Fibroblast of lung (primary cell): ENCODE results near the gene GPR45. TPM values are rescaled to one million over a fixed set of nuclear protein-coding genes. Genes with fewer than 3 reads are reported as not detected.

ENCODE experiments used
- DNase-seq, 2 donors: peaks; one replicate each; pipeline versions ENCODE4 v3.0.0 to v3.0.0-alpha.2; 2010; ENCODE audit warnings: low read depth in 2 of 2
- H2AFZ ChIP-seq: 2 replicates; pipeline ENCODE4 v1.5.1; 2012; ENCODE audit warnings: low read length, control low read depth, inconsistent platforms
- H3K27ac ChIP-seq: 2 replicates; pipeline ENCODE4 v1.5.1; 2011; ENCODE audit warnings: low read length, control low read depth; ENCODE audit not compliant: insufficient read depth
- H3K27me3 ChIP-seq: 2 replicates; pipeline ENCODE4 v1.5.1; 2011; ENCODE audit warnings: mild to moderate bottlenecking, low read length; ENCODE audit not compliant: control insufficient read depth, insufficient read depth
- H3K36me3 ChIP-seq: 2 replicates; pipeline ENCODE4 v1.5.1; 2011; ENCODE audit warnings: low read length; ENCODE audit not compliant: control insufficient read depth, insufficient read depth
- H3K4me1 ChIP-seq: 2 replicates; pipeline ENCODE4 v1.5.1; 2011; ENCODE audit warnings: low read length; ENCODE audit not compliant: control insufficient read depth, insufficient read depth; ENCODE audit errors: extremely low read depth
- H3K4me2 ChIP-seq: 2 replicates; pipeline ENCODE4 v1.5.1; 2011; ENCODE audit warnings: low read length, control low read depth; ENCODE audit not compliant: insufficient read depth; ENCODE audit errors: extremely low read depth
- H3K4me3 ChIP-seq, 4 experiments: fragments of 200-600 bp in 1 of 4; sonication (generic) in 1 of 4; replicated peaks in 1 of 4; 2 replicates each; pipeline ENCODE4 v1.5.1; 2011 to 2016; ENCODE audit warnings: low read length in 4 of 4, low read depth in 3 of 4, mild to moderate bottlenecking in 3 of 4, control low read depth in 2 of 4, inconsistent platforms in 1 of 4, mixed read lengths in 1 of 4; ENCODE audit not compliant: insufficient read depth in 1 of 4; ENCODE audit errors: control extremely low read depth in 1 of 4
- H3K79me2 ChIP-seq: 2 replicates; pipeline ENCODE4 v1.5.1; 2012; ENCODE audit warnings: mild to moderate bottlenecking, low read length, inconsistent platforms; ENCODE audit not compliant: control insufficient read depth, insufficient read depth
- H3K9ac ChIP-seq: 2 replicates; pipeline ENCODE4 v1.5.1; 2011; ENCODE audit warnings: mild to moderate bottlenecking, low read length, control low read depth; ENCODE audit not compliant: insufficient read depth
- H3K9me3 ChIP-seq: 2 replicates; pipeline ENCODE4 v1.5.1; 2012; ENCODE audit warnings: low read depth, low read length; ENCODE audit not compliant: control insufficient read depth, insufficient read depth
- H4K20me1 ChIP-seq: 2 replicates; pipeline ENCODE4 v1.5.1; 2011; ENCODE audit warnings: low read length; ENCODE audit not compliant: control insufficient read depth, insufficient read depth; ENCODE audit errors: extremely low read depth
- EZH2 ChIP-seq: IDR thresholded peaks from 2 replicates; pipeline ENCODE4 v1.5.1; 2012; ENCODE audit warnings: low read length, control low read depth, mild to moderate bottlenecking; ENCODE audit errors: missing control alignments
- polyA plus RNA-seq, 2 donors: library from polyadenylated mRNA; depleted of rRNA in 1 of 2; stranded (reverse) in 1 of 2; unstranded in 1 of 2; fragments of >200 nt; gene quantifications; 2 replicates each; pipeline ENCODE4 v1.2.1, GENCODE V29; 2011 to 2012; ENCODE audit warnings: missing spikeins in 1 of 2
- total RNA-seq: library from RNA; depleted of rRNA; stranded (reverse); fragments of >200 nt; gene quantifications from 2 replicates; pipeline ENCODE4 v1.2.1, GENCODE V29; 2014
- TF ChIP-seq, protein P1 (sequence below), 2 donors: IDR thresholded peaks in 1 of 2; conservative IDR thresholded peaks in 1 of 2; 1 replicate in 1 of 2; 2 replicates in 1 of 2; pipeline ENCODE4 v1.5.1; 2011 to 2012; ENCODE audit warnings: low read length in 2 of 2, control low read depth in 1 of 2, inconsistent platforms in 1 of 2, low read depth in 1 of 2, mild to moderate bottlenecking in 1 of 2

The GPR45 gene
- total and polyA plus RNA-seq, 2 donors (not counting 1 experiment from before 2014, with no cell fraction given) = not detected

DNA sequence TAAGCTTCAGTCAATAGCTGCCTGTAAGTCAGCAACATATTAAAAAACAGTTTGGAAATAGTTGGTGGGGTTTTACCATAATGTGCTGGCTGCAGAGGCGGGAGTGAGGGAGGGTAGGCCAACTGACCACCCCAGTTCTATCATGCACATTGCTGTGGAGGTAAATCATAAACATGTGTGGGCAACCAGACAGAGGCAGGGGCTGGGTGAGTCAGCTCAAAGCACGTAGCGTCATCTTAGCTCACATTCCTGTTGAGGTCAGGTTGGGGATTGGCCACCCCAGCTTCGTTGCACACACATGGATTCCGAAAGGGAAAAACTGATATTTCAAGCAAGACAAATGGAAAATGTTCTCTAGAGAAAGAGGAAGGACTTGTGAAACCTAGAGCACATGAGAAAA, 19.5 kb downstream of the GPR45 start:
- Histone ChIP-seq H3K9ac (no peak overlapping the region), H3K4me2 (no peak overlapping the region), H3K27me3 (no peaks in the 10 kb centered on the region), H3K4me3 (no peak overlapping the region), H3K79me2 (no peaks in the 10 kb centered on the region), H3K4me1 (peaks cover 3% of the 10 kb centered on the region), H3K27ac (peak overlapping the region; percentile 43), H2AFZ (no peak overlapping the region), H3K9me3 (no peaks in the 10 kb centered on the region), H3K36me3 (no peaks in the 10 kb centered on the region), H4K20me1 (no peaks in the 10 kb centered on the region)
- peak; percentile 75 to 99 for DNase-seq
- no peak for TF ChIP-seq EZH2
- TF ChIP-seq, protein P1, sequence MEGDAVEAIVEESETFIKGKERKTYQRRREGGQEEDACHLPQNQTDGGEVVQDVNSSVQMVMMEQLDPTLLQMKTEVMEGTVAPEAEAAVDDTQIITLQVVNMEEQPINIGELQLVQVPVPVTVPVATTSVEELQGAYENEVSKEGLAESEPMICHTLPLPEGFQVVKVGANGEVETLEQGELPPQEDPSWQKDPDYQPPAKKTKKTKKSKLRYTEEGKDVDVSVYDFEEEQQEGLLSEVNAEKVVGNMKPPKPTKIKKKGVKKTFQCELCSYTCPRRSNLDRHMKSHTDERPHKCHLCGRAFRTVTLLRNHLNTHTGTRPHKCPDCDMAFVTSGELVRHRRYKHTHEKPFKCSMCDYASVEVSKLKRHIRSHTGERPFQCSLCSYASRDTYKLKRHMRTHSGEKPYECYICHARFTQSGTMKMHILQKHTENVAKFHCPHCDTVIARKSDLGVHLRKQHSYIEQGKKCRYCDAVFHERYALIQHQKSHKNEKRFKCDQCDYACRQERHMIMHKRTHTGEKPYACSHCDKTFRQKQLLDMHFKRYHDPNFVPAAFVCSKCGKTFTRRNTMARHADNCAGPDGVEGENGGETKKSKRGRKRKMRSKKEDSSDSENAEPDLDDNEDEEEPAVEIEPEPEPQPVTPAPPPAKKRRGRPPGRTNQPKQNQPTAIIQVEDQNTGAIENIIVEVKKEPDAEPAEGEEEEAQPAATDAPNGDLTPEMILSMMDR (conservative IDR thresholded peaks at IDR 0.05 in 1 of 2, IDR thresholded peaks at IDR 0.05 in 1 of 2; ENCODE audit: low read depth in 1 of 2, low read length in 2 of 2) = no peak

GRCh38 chr2:105262651-105263091, 21.1 kb downstream of the GPR45 start:
- Histone ChIP-seq H3K9me3 (no peaks in the 10 kb centered on the region), H2AFZ (no peak overlapping the region), H3K27ac (no peak overlapping the region), H3K4me2 (no peak overlapping the region), H3K79me2 (no peaks in the 10 kb centered on the region), H3K9ac (no peak overlapping the region), H3K4me3 (no peak overlapping the region), H3K27me3 (no peaks in the 10 kb centered on the region), H3K4me1 (peaks cover 3% of the 10 kb centered on the region), H4K20me1 (no peaks in the 10 kb centered on the region), H3K36me3 (no peaks in the 10 kb centered on the region)
- TF ChIP-seq, protein P1 (conservative IDR thresholded peaks at IDR 0.05 in 1 of 2, IDR thresholded peaks at IDR 0.05 in 1 of 2; ENCODE audit: low read depth in 1 of 2, low read length in 2 of 2) = no peak
- no peak for TF ChIP-seq EZH2
- DNase-seq = peak in 1 of 2 donors; percentile 44

DNA sequence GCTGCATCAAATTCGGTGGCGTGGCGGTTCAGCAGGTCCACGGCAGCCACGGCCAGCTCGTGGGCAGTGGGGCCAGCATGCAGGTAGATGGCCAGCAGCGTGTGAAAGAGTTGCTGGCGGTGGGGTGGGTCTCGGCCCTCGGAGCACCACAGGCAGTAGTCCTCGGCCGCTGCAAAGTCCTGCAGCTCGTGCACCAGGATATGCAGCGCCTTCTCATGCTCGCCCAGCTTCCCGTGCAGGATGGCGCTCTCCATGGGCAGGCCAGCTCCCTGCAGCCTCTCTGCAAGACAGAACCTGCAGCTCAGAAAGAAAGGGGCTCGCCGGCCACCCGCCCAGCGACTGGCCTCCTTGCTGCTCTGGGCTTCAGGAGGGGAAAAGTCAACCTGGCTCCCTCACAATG, 27.9 kb downstream of the GPR45 start:
- Histone ChIP-seq H3K4me2 (no peak overlapping the region), H3K4me3 (no peak overlapping the region), H3K79me2 (no peaks in the 10 kb centered on the region), H3K9ac (no peak overlapping the region), H3K9me3 (no peaks in the 10 kb centered on the region), H3K4me1 (no peaks in the 10 kb centered on the region), H3K36me3 (peaks cover 8% of the 10 kb centered on the region), H2AFZ (no peak overlapping the region), H3K27me3 (no peaks in the 10 kb centered on the region), H4K20me1 (no peaks in the 10 kb centered on the region), H3K27ac (no peak overlapping the region)
- TF ChIP-seq, protein P1 (conservative IDR thresholded peaks at IDR 0.05 in 1 of 2, IDR thresholded peaks at IDR 0.05 in 1 of 2; ENCODE audit: low read depth in 1 of 2, low read length in 2 of 2) = no peak
- TF ChIP-seq EZH2 = no peak
- no peak for DNase-seq
